Measurements from ENCODE around the gene COA5.
"Not testable (repeated sequence)": the region's sequence is repeated elsewhere in the genome, so short reads cannot be mapped to it uniquely, and the experiment has no call there.

COA5 gene

DNA sequence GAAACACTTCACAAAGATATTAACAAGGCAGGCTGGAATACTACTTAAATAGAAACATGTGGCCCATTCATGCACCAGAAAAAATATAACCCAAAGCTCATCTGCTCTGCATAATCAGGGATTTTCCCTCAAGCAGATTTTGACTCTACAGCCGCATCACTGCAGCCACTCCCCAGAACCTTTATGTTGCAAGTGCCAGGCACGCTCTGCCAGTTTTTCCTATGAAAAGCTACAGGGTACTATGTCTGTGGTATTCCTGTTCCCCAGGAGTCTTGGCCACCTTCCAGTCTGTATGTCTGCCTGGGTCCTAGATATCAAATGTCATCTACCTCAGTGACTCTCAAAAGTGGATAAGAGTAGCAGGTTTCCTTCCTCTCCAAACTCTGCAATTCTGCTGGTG lies 3.8 kb downstream of the COA5 start:
- no peak overlapping the region for H3K27ac ChIP-seq
- H3K4me2 ChIP-seq (ENCODE audit: low read length): no peak overlapping the region
- H2AFZ ChIP-seq: no peak overlapping the region
- H3K4me1 ChIP-seq: peaks cover 13% of the 10 kb centered on the region
- no peak overlapping the region for H3K4me3 ChIP-seq (ENCODE audit: low read depth, low read length)
- no peaks in the 10 kb centered on the region for H3K9me3 ChIP-seq (ENCODE audit: control insufficient read depth, low read length)
- no peaks in the 10 kb centered on the region for H3K27me3 ChIP-seq (ENCODE audit: control insufficient read depth, insufficient read depth, low read length)
- H3K36me3 ChIP-seq (ENCODE audit: control insufficient read depth, insufficient read depth, low read length): no peaks in the 10 kb centered on the region
- H3K9ac ChIP-seq: no peak overlapping the region
- H3K79me2 ChIP-seq: peaks cover 24% of the 10 kb centered on the region
- TF ChIP-seq, protein P1, sequence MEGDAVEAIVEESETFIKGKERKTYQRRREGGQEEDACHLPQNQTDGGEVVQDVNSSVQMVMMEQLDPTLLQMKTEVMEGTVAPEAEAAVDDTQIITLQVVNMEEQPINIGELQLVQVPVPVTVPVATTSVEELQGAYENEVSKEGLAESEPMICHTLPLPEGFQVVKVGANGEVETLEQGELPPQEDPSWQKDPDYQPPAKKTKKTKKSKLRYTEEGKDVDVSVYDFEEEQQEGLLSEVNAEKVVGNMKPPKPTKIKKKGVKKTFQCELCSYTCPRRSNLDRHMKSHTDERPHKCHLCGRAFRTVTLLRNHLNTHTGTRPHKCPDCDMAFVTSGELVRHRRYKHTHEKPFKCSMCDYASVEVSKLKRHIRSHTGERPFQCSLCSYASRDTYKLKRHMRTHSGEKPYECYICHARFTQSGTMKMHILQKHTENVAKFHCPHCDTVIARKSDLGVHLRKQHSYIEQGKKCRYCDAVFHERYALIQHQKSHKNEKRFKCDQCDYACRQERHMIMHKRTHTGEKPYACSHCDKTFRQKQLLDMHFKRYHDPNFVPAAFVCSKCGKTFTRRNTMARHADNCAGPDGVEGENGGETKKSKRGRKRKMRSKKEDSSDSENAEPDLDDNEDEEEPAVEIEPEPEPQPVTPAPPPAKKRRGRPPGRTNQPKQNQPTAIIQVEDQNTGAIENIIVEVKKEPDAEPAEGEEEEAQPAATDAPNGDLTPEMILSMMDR (IDR thresholded peaks at IDR 0.05): no peak

- Histone ChIP-seq H3K79me2 (peaks cover 2% of the 10 kb centered on the region), H3K36me3 (ENCODE audit: control insufficient read depth, insufficient read depth, low read length) (no peaks in the 10 kb centered on the region), H3K9ac (no peak overlapping the region), H2AFZ (no peak overlapping the region), H3K9me3 (ENCODE audit: control insufficient read depth, low read length) (no peaks in the 10 kb centered on the region), H3K27me3 (ENCODE audit: control insufficient read depth, insufficient read depth, low read length) (no peaks in the 10 kb centered on the region), H3K4me2 (ENCODE audit: low read length) (no peak overlapping the region), H3K4me3 (ENCODE audit: low read depth, low read length) (no peak overlapping the region), H3K4me1 (peaks cover 5% of the 10 kb centered on the region), H3K27ac (no peak overlapping the region)
- TF ChIP-seq, protein P1 (IDR thresholded peaks at IDR 0.05): peak; percentile 56
Measured at GRCh38 chr2:98601532-98602132, 6.7 kb downstream of the COA5 start.

- no peak overlapping the region for H2AFZ ChIP-seq
- H3K36me3 ChIP-seq (ENCODE audit: control insufficient read depth, insufficient read depth, low read length): no peaks in the 10 kb centered on the region
- H3K9me3 ChIP-seq (ENCODE audit: control insufficient read depth, low read length): no peaks in the 10 kb centered on the region
Measured at GRCh38 chr2:98598781-98599428, 9.4 kb downstream of the COA5 start.

GRCh38 chr2:98594665-98595064 lies 13.6 kb downstream of the COA5 start:
- H3K36me3 ChIP-seq (ENCODE audit: control insufficient read depth, insufficient read depth, low read length); H3K4me3 ChIP-seq (ENCODE audit: low read depth, low read length); H3K9ac ChIP-seq; H3K9me3 ChIP-seq (ENCODE audit: control insufficient read depth, low read length); H3K27ac ChIP-seq; H2AFZ ChIP-seq; H3K27me3 ChIP-seq (ENCODE audit: control insufficient read depth, insufficient read depth, low read length); H3K4me1 ChIP-seq; H3K4me2 ChIP-seq (ENCODE audit: low read length); H3K79me2 ChIP-seq: not testable (repeated sequence)

More at GRCh38 chr2:98598781-98599428, 9.4 kb downstream of the COA5 start:
- Histone ChIP-seq H3K4me1 (no peaks in the 10 kb centered on the region), H3K9ac (no peak overlapping the region), H3K27me3 (ENCODE audit: control insufficient read depth, insufficient read depth, low read length) (no peaks in the 10 kb centered on the region), H3K79me2 (no peaks in the 10 kb centered on the region), H3K4me3 (ENCODE audit: low read depth, low read length) (no peak overlapping the region), H3K4me2 (ENCODE audit: low read length) (no peak overlapping the region), H3K27ac (no peak overlapping the region)
- TF ChIP-seq, protein P1 (IDR thresholded peaks at IDR 0.05): no peak

DNA sequence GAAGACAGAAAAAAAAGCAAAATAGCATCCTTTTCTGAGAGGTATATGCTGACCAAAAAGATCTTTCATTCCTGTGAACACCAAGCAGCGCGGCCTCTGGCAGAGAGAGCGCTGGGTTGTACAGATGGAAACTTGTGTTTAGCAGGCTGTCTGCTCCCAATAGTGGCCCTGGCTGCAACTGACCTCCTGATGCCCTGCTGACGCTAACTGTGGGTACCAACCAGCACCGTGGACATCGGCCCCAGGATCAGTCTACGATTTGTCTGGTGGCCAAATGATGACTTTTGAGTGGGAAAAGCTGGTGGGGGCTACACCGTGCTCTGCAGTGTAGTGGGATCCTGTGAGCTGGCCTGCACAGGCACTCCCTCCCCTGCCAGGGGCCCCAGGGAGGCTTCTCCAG lies 15.7 kb downstream of the COA5 start:
- Histone ChIP-seq H3K27me3 (ENCODE audit: control insufficient read depth, insufficient read depth, low read length) (no peaks in the 10 kb centered on the region), H3K36me3 (ENCODE audit: control insufficient read depth, insufficient read depth, low read length) (no peaks in the 10 kb centered on the region), H3K79me2 (peaks cover 5% of the 10 kb centered on the region), H3K9ac (no peak overlapping the region), H2AFZ (no peak overlapping the region), H3K27ac (no peak overlapping the region), H3K4me1 (no peaks in the 10 kb centered on the region), H3K4me2 (ENCODE audit: low read length) (no peak overlapping the region), H3K4me3 (ENCODE audit: low read depth, low read length) (no peak overlapping the region), H3K9me3 (ENCODE audit: control insufficient read depth, low read length) (no peaks in the 10 kb centered on the region)
- TF ChIP-seq, protein P1 (IDR thresholded peaks at IDR 0.05): no peak
